Activated T-cell treated with anti-CD3 and anti-CD28 coated beads, Interleukin-2, amount 50 U/mL, for 48 hours (primary cell): Measurements from ENCODE around the gene KCNQ4.

Experiments
- DNase-seq, 2 experiments: peaks; one replicate each; pipeline ENCODE4 v3.0.0-alpha.2; 2020

Gene KCNQ4

DNA sequence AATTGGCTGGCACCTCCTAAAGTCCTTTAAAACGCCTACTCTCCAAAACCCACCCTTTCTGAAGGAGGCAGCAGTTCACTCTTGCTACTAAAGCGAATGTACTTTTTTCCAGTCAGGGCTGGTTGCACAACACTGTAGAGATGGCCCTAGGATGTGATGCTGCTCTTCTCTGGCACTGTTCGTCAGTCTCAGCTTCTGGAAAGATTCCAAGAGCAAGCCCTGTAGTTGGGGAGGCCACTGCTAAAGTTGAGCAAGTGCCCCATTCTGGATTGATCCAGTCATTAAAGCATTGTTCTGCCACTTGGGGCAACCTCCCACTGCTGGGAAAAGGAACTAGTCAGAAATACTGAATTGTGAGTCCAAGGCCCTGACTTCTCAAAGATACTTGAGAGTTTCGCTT, 28.5 kb upstream of the KCNQ4 start:
- no peak for DNase-seq

- DNase-seq, result no peak
These were observed 27.1 kb upstream of the KCNQ4 start for GRCh38 chr1:40756523-40756922.

- DNase-seq, result no peak
These were observed 26.5 kb upstream of the KCNQ4 start for GRCh38 chr1:40757084-40757483.

GRCh38 chr1:40758004-40758403, 25.6 kb upstream of the KCNQ4 start:
- no peak for DNase-seq

DNA sequence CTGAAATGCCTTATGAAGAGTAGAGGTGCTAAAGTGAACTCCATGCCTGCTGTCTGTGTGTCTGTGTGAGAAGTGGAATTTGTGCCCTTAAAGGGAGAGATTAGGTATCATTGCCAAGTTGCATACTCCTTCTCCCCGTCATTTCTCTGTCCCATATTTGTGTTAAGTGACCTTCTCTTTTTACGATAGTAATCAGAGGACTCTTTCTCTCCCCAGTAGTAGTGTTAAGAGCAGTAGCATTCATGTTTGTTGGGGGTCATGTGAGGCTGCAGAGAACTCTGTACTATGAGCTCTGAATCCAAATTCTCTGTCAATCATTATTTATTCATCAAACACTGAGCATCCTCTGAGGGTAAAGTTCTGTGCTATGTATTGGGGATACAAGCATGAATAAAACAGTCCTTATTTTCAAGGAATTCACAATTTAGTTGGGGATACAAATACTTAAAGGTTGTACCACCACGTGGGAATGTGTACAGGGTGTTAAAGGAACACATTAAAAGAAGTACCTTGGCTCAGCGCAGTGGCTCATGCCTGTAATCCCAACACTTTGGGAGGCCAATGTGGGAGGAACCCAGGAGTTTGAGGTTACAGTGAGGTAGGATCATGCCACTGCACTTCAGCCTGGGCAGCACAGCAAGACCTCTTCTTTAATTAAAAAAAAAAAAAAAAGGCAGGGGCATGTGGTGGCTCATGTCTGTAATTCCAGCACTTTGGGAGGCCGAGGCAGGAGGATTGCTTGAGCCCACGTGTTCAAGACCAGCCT, 24.8 kb upstream of the KCNQ4 start:
- DNase-seq, result no peak

- no peak for DNase-seq
These were observed 22.6 kb upstream of the KCNQ4 start for GRCh38 chr1:40760984-40761383.

DNA sequence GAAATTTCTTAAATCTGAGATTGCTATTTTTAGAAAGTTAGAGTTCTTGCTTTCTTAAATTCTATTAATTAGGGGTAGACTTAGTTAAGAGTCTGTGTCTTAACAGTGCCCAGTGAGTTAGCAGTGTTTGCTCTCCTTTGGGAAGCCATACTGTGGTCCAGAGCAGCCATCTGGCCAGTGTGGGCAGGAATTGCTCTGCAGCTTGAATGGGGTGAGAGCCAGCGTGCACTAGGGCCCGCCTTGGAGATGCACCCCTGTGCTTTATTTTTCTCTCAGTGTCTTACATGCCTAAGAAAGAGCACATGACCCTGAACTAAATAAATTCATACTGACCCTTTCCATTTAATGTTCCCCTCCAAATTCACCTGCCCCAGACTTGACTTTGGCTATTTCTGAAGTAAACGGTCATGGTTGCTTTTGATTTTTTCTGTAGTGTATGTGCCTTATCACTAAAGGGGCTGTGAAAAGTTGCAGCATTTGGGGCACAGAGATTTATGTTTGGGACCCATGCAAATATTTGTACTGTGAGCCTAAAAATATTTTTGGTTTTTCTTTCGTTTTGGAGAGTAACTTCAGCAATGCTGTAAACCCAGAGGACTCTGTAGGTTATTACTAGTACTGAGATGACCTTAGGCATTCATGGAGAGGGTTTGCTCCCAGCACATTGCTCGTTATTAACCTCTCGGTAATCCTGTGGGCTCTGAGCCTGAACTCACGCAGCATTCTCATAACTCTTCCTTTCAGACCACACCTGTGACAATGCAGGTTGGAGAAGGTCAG, 21.3 kb upstream of the KCNQ4 start:
- DNase-seq, result no peak

DNA sequence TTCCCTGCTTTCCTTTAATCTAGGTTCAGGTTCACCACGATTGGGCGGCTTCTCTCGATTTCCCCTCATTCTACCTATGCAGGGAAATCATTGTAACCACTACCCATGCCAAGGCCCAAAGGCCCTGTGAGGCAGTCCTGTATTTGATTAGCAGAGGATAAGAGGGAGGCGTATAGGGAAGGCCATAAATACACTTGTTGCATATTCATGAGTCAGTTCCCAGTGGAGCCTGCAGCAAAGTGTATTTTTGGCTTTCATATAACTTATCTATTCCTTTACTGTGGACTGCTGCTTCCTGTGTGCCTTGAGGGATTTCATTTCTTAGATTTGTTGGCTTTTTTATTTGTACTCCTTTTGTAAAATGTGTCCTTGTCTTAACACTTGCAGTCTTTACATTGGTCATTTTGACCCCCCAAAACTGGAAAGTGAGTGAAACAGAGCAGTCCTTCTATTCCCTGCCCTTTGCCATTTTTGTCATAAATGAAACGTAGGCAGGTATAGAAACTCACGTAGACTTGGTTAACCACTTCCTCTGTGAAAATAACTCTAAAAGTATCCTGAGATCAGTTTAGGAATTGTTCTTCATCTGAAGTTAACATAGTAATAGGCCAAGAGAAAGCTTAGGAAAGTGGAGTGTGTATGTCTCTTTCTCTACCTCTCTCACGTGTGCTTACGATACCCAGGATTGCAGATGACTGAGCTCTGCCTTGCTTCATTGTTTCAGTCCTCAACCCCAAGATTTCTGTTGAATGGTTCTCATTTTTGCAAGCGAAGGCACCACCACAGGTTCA, 19.6 kb upstream of the KCNQ4 start:
- DNase-seq, result no peak

DNA sequence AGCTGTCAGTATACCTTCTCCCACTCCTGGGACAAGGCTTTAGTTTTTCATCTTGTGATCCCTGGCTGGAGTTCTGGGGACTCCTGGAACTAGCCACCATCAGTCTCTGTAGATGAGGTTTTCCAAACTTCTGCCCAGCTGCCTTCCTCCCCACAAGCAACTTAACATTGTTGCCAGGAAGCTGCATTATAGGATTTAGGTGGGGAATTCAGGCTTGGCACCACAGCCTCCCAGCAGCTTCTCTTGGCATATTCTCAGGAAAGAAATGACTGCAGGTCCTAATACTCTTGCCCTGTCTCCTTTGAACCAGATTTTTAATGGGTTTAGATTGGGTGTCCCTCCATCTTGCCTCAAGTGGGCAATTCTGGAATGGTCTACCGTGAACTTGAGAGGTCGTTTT, 18.6 kb upstream of the KCNQ4 start:
- no peak for DNase-seq

- DNase-seq, result no peak
These were observed 17.6 kb upstream of the KCNQ4 start for GRCh38 chr1:40766017-40766416.

- no peak for DNase-seq
These were observed 17.0 kb upstream of the KCNQ4 start for GRCh38 chr1:40766560-40766959.

DNA sequence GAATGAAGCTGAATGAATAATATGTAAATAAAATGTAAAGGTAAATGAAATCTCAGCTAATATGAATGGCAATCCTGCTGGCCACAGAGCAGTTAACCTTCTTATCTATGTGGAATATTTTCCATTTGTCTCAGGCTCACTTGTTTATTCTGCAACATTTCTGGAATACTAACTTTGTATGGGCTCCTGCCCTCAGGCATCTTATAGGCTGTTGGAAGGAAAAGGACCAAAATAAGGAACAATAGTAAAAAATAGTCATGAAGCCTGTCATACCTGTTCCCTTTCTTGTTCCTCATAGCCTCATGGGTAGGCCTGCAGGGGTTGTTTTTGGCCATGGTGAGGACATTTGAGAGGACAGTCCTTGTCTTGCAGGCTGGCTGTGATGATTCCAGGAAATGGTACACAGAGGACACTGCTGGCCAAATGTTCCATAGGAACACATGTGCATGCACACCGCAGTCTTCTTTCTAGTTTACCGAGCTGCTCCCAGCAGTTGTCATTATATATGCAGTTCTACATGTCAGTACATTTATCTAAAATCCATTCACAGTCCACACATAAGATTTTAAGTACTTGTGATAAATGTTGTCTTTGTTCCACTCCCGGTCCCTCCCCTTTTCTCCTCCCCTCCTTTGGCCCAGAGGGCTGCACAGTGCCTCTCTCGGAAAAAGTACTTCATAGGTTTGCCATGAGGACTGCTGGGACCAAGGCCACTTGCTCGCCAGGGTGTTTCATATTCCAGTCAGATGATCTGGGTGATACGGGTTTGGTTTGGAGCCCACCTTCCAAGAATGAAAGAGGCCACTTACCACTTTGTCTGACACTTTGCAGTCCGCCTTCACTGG, 15.2 kb upstream of the KCNQ4 start:
- no peak for DNase-seq

DNA sequence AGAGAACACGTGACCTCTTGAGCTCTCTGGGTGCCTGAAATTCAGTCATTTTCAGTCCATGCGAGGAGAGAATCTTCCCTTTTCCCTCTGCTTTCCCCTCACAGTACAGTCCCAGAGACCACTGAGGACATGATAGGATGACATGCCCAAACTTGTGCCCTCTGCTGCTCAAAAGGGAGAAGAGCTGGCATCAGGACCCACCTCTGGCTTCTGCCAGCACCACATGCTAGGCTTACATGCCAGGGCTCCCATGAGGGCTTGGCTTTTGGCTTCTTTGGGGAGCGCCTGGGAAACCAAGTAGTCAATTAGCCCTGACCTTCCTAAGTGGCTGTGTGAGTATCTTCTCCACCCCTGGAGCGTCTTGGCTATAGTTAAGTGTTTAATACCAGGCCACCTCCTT, 13.8 kb upstream of the KCNQ4 start:
- no peak for DNase-seq

DNA sequence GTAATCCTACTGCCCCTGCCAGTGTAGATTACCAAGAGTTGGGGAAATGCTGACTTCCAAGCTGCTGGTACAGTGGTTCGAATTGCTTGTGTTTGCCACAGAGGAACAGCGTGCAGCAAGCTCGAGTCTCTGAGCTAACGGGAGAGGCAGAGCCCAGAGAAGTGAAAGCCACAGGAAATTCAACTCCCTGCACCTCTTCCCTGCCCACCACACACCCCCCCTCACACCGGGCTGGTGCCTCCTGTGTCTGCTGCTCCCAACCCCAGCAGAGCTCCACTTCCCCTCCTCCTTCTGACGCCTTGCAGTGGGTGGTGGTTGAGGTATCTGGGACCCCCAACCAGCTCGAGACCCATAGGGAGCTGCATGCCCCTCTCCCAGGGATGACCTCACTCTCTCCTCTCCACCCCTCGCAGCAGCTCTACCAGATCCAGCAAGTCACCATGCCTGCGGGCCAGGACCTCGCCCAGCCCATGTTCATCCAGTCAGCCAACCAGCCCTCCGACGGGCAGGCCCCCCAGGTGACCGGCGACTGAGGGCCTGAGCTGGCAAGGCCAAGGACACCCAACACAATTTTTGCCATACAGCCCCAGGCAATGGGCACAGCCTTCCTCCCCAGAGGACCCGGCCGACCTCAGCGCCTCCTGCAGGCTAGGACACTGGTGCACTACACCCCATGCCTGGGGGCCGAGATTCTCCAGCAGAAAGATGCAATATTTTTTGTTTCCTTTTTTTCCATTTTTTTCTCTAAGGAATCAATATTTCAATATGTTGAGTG, 13.1 kb upstream of the KCNQ4 start:
- DNase-seq, result no peak

DNA sequence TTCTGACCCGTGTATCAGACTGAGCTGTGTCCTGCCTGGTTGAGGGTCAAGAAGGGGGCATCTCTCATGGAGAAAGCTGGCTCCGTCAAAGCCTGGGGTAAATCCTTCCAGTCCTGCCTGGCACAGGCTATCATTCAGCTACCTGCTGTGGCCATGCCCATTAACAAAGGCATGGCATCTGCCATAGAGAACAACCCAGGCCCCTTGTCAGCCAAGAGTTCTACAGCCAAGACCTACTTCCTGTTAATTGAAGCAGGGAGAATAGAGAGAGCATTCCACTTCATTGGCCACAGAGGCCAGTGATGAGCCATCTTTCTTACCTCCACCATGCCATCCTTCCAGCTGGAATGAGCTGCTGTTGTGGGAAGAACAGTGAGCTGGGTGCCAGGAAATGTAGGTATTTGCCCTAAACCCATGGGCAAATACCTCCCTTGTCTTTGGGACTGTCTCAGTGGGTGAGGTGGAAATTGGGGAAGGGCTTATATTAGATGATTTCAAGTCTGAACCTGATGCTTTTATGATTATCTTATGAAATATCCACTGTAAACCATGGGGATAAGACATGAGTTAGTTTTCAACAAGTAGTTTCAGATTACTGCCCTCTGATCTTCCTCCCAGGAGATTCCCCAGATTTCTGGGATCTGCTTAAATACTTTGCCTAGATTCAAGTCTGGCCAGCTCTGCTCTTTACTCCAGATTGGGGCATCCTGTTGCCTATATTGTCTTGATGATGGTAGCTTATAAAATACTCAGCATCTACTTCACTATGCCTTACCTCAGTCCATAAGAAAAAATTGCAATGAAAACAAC, 11.2 kb upstream of the KCNQ4 start:
- no peak for DNase-seq

- DNase-seq, result no peak
These were observed 9.8 kb upstream of the KCNQ4 start for GRCh38 chr1:40773748-40774265.

GRCh38 chr1:40774266-40774998, 9.2 kb upstream of the KCNQ4 start:
- DNase-seq, result peak; percentile 73 to 78

GRCh38 chr1:40776236-40777072, 7.1 kb upstream of the KCNQ4 start:
- DNase-seq, result no peak
